PC-9 (cell line): ENCODE data around the gene RYR3.

Experiments used
- EZH2 ChIP-seq: fragments of 200-600 bp; sonication (generic); IDR thresholded peaks from 2 replicates; pipeline ENCODE4 v1.8.0; 2017; ENCODE audit warnings: antibody characterized with exemption, low read depth
- TF ChIP-seq, protein P1 (sequence below): fragments of 200-600 bp; sonication (generic); conservative IDR thresholded peaks from 2 replicates; pipeline ENCODE4 v1.6.1; 2017; ENCODE audit warnings: mixed run types, antibody characterized with exemption, mild to moderate bottlenecking, moderate library complexity

DNA sequence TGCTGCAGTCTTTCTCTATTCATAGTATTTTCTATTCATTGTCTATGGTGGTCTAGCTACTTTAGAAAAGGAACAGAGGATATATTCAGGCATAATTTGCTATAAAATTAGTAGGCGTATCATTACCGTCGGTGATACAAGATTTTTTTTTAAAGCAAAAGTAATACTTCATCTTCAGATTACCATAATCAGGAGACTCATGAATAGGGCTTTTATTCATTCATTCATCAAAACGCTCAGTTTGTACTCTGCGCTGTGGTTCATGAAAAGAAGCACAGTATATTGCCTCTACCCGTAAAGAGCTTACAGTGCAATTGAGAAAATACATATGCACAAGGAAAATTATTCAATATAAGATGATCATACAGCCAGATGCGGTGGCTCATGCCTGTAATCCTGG lies 520.9 kb downstream of the RYR3 start:
- TF ChIP-seq, protein P1, sequence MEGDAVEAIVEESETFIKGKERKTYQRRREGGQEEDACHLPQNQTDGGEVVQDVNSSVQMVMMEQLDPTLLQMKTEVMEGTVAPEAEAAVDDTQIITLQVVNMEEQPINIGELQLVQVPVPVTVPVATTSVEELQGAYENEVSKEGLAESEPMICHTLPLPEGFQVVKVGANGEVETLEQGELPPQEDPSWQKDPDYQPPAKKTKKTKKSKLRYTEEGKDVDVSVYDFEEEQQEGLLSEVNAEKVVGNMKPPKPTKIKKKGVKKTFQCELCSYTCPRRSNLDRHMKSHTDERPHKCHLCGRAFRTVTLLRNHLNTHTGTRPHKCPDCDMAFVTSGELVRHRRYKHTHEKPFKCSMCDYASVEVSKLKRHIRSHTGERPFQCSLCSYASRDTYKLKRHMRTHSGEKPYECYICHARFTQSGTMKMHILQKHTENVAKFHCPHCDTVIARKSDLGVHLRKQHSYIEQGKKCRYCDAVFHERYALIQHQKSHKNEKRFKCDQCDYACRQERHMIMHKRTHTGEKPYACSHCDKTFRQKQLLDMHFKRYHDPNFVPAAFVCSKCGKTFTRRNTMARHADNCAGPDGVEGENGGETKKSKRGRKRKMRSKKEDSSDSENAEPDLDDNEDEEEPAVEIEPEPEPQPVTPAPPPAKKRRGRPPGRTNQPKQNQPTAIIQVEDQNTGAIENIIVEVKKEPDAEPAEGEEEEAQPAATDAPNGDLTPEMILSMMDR = no peak
- TF ChIP-seq EZH2 = no peak
